ENCODE measurements around the gene BAZ2A.

DNA sequence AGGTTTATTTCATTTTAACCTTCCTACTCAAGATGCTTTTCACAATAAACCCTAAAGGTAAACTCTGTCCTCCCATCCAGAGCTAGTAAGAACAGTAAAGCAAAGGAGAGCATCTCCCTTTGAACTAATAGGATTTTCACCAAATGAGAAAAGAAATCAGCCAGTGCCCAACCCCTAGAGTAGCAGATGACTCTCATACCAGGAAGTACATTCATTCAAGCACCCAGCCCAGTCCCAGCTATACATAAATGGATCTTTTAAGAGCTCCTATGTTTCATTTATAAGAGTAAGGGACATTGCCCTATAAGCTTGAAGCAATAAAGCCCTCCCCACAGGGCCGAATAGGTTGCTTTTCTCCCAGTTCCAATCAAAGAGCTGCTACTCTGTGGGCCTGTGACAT is 7.6 kb downstream of the BAZ2A start:
- TF ChIP-seq, protein P1, sequence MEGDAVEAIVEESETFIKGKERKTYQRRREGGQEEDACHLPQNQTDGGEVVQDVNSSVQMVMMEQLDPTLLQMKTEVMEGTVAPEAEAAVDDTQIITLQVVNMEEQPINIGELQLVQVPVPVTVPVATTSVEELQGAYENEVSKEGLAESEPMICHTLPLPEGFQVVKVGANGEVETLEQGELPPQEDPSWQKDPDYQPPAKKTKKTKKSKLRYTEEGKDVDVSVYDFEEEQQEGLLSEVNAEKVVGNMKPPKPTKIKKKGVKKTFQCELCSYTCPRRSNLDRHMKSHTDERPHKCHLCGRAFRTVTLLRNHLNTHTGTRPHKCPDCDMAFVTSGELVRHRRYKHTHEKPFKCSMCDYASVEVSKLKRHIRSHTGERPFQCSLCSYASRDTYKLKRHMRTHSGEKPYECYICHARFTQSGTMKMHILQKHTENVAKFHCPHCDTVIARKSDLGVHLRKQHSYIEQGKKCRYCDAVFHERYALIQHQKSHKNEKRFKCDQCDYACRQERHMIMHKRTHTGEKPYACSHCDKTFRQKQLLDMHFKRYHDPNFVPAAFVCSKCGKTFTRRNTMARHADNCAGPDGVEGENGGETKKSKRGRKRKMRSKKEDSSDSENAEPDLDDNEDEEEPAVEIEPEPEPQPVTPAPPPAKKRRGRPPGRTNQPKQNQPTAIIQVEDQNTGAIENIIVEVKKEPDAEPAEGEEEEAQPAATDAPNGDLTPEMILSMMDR (conservative IDR thresholded peaks at IDR 0.05; ENCODE audit: low read depth, low read length): no peak
- TF ChIP-seq EZH2 (IDR thresholded peaks at IDR 0.05; ENCODE audit: borderline replicate concordance, low read depth, low read length, poor library complexity, severe bottlenecking): no peak

Data from A673 (cell line).